CD4-positive, alpha-beta T cell (primary cell): Measurements from ENCODE around the gene NCK1. TPM values are rescaled to one million over a fixed set of nuclear protein-coding genes. Genes with fewer than 3 reads are reported as not detected.

ENCODE experiments used
- ATAC-seq: fragments of 200-7000 bp; cut with Tn5 transposase; one replicate; pipeline ENCODE4 v1.10.0; 2022; ENCODE audit warnings: mild to moderate bottlenecking; ENCODE audit not compliant: poor library complexity
- CTCF ChIA-PET: fragments of 350-600 bp; sonication (Branson Sonifier 250); formaldehyde crosslinking; loops from one replicate; lab custom pipeline; 2021; ENCODE audit warnings: antibody characterized with exemption, inconsistent platforms; lab: Charles Lee
- POLR2A ChIA-PET: fragments of 350-600 bp; sonication (Branson Sonifier 250); formaldehyde crosslinking; loops from one replicate; lab custom pipeline; 2021; ENCODE audit warnings: antibody characterized with exemption, inconsistent platforms; lab: Charles Lee
- DNase-seq, 14 experiments: peaks; one replicate each; pipeline ENCODE4 v3.0.0-alpha.2; 2013 to 2020; ENCODE audit warnings: mixed read lengths in 2 of 14
- H3K27ac ChIP-seq, 2 donors: one replicate each; pipeline versions ENCODE4 v1.5.1 to v1.7.0; 2013; ENCODE audit warnings: low read length in 2 of 2, low read depth in 1 of 2, mild to moderate bottlenecking in 1 of 2
- H3K27me3 ChIP-seq, 2 experiments: 1 replicate in 1 of 2; 2 replicates in 1 of 2; pipeline versions ENCODE4 v1.6.1 to v1.7.0; 2013; ENCODE audit warnings: low read length in 2 of 2, control low read depth in 1 of 2, mild to moderate bottlenecking in 1 of 2, moderate library complexity in 1 of 2; ENCODE audit not compliant: insufficient read depth in 2 of 2, control insufficient read depth in 1 of 2
- H3K36me3 ChIP-seq: one replicate; pipeline ENCODE4 v1.6.1; 2013; ENCODE audit warnings: low read length, control low read depth; ENCODE audit not compliant: insufficient read depth
- H3K4me1 ChIP-seq: one replicate; pipeline ENCODE4 v1.6.1; 2013; ENCODE audit warnings: low read length, control low read depth; ENCODE audit not compliant: insufficient read depth
- H3K4me3 ChIP-seq: one replicate; pipeline ENCODE4 v1.5.1; 2013; ENCODE audit warnings: mild to moderate bottlenecking, low read length, moderate library complexity
- H3K9me3 ChIP-seq, 2 experiments: 1 replicate in 1 of 2; 2 replicates in 1 of 2; pipeline versions ENCODE4 v1.6.1 to v1.7.0; 2013; ENCODE audit warnings: low read length in 2 of 2, mild to moderate bottlenecking in 2 of 2, control low read depth in 1 of 2, moderate library complexity in 1 of 2; ENCODE audit not compliant: control insufficient read depth in 1 of 2, insufficient read depth in 1 of 2
- H3K27ac Mint-ChIP-seq: one replicate; pipeline ENCODE4 v1.8.0; 2020; ENCODE audit warnings: mixed read lengths
- H3K27me3 Mint-ChIP-seq: one replicate; pipeline ENCODE4 v1.8.0; 2021; ENCODE audit warnings: mixed read lengths
- H3K36me3 Mint-ChIP-seq: one replicate; pipeline ENCODE4 v1.8.0; 2021; ENCODE audit warnings: low read depth, mixed read lengths
- H3K4me1 Mint-ChIP-seq: one replicate; pipeline ENCODE4 v1.8.0; 2021; ENCODE audit warnings: low read depth, mixed read lengths
- H3K4me3 Mint-ChIP-seq: one replicate; pipeline ENCODE4 v1.8.0; 2020; ENCODE audit warnings: mild to moderate bottlenecking, mixed read lengths
- H3K9me3 Mint-ChIP-seq: one replicate; pipeline ENCODE4 v1.8.0; 2020; ENCODE audit warnings: mixed read lengths
- intact Hi-C, 2 experiments: fragments of 100-400 bp; cut with DNase I in 1 of 2; cut with micrococcal nuclease in 1 of 2; formaldehyde crosslinking; loops; one replicate each; pipeline versions ENCODE4 v1.15.1 to v1.9.0; 2023 to 2025; cut with DNase I, micrococcal nuclease
- total RNA-seq, 174 experiments: library from RNA in 2 of 174; stranded (reverse) in 2 of 174; gene quantifications; one replicate each; pipeline ENCODE4 v1.2.3 and lab custom pipeline; 2021 to 2026
- TF ChIP-seq, protein P1 (sequence below): fragments of 200-600 bp; IDR thresholded peaks from one replicate; pipeline ENCODE4 v1.8.0; 2022; ENCODE audit warnings: antibody characterized with exemption, mild to moderate bottlenecking

Gene NCK1
- total RNA-seq, 2 experiments from 2014 or later, result 52.9 to 55.0 TPM

DNA sequence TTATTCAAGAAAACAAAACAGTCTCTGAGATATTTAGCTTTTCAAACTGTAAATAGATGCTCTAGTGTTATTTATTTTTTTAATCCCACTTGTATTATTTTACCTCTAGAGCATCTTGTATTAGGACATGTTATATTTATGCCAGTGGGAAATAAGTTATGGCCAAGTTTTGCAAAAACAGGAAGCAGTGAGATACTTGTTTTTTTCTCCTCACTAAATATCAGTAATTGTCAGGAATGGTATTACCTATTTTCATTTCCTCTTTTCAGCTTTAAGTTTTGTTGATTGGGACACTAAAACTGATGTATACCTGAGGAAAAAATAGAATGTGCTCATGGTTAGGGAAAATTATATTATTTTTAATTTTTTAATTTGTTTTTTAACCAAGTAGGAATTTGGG is 87.1 kb downstream of the NCK1 start:
- no peak overlapping the region for H3K27ac Mint-ChIP-seq

DNA sequence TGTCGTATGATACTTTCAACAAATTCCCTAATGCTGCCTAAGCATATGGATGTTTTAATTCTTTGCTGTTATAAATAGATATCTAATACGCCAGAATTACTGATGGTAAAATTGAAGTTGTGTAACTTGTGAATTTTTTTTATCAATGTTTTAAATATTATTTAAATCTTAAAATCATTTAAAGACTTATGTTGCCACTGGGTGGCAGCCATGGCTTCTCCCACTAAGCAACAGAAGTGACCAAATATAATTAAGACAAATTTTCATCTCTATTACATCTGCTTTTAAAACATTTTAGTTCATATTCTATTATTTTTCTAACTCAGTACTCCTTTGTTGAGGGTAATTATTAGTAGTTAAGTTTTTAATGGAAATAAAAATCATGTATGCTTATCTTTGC is 87.7 kb downstream of the NCK1 start:
- ATAC-seq (no peak), DNase-seq (no peak)
- Mint-ChIP-seq H3K4me3 (no peak overlapping the region), H3K27me3 (no peaks in the 10 kb centered on the region), H3K4me1 (peaks cover 14% of the 10 kb centered on the region), H3K9me3 (no peaks in the 10 kb centered on the region), H3K27ac (no peak overlapping the region), H3K36me3 (peaks cover 30% of the 10 kb centered on the region)
- intact Hi-C loops, result no loop called here
- Histone ChIP-seq H3K27me3 (no peaks in the 10 kb centered on the region), H3K4me1 (peaks cover under 1% of the 10 kb centered on the region), H3K9me3 (no peaks in the 10 kb centered on the region), H3K36me3 (peaks cover 22% of the 10 kb centered on the region), H3K4me3 (no peak overlapping the region), H3K27ac (no peak overlapping the region)
- TF ChIP-seq, protein P1, sequence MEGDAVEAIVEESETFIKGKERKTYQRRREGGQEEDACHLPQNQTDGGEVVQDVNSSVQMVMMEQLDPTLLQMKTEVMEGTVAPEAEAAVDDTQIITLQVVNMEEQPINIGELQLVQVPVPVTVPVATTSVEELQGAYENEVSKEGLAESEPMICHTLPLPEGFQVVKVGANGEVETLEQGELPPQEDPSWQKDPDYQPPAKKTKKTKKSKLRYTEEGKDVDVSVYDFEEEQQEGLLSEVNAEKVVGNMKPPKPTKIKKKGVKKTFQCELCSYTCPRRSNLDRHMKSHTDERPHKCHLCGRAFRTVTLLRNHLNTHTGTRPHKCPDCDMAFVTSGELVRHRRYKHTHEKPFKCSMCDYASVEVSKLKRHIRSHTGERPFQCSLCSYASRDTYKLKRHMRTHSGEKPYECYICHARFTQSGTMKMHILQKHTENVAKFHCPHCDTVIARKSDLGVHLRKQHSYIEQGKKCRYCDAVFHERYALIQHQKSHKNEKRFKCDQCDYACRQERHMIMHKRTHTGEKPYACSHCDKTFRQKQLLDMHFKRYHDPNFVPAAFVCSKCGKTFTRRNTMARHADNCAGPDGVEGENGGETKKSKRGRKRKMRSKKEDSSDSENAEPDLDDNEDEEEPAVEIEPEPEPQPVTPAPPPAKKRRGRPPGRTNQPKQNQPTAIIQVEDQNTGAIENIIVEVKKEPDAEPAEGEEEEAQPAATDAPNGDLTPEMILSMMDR, result no peak
- POLR2A ChIA-PET, result no interaction called here
- CTCF ChIA-PET, result no interaction called here

More for the DNA sequence above, 87.1 kb downstream of the NCK1 start:
- Mint-ChIP-seq H3K36me3 (peaks cover 36% of the 10 kb centered on the region), H3K9me3 (no peaks in the 10 kb centered on the region), H3K4me3 (no peak overlapping the region), H3K4me1 (peaks cover 9% of the 10 kb centered on the region), H3K27me3 (no peaks in the 10 kb centered on the region)
- intact Hi-C loops, result no loop called here
- DNase-seq (no peak), ATAC-seq (no peak)
- CTCF ChIA-PET, result no interaction called here
- Histone ChIP-seq H3K4me3 (no peak overlapping the region), H3K27ac (no peak overlapping the region), H3K4me1 (no peaks in the 10 kb centered on the region), H3K27me3 (no peaks in the 10 kb centered on the region), H3K9me3 (no peaks in the 10 kb centered on the region), H3K36me3 (peaks cover 22% of the 10 kb centered on the region)
- POLR2A ChIA-PET, result no interaction called here
- TF ChIP-seq, protein P1, result no peak

DNA sequence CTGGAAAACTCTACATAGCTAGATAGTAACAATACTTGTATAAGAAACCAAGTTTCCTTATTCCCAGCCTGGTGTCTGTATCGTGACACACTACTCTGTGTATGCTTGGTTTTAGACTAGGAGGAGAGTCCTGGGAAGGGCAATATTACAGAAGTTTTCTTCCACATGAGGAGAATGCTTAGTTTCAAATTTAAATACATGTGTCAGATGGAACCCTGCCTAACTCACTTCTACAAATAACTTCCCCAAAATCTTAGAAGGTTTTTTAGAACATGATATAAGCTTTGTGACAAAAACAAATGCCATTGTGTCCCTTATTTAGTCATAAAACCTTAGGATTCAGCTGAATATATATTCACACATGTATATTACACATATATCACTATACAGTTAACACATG is 88.6 kb downstream of the NCK1 start:
- POLR2A ChIA-PET, result interaction anchor here (0.6 to 1.9 kb wide), 2 partner anchors 88 to 403 kb away, joined by 3 to 6 read pairs; no protein-coding TSS in a partner anchor
- DNase-seq, result no peak
- intact Hi-C loops, result no loop called here
- H3K36me3 ChIP-seq, result peaks cover 16% of the 10 kb centered on the region
- no peak overlapping the region for H3K27ac Mint-ChIP-seq
- no peak overlapping the region for H3K27ac ChIP-seq
- no peak overlapping the region for H3K4me3 ChIP-seq
- CTCF ChIA-PET, result interaction anchor here (1.2 to 2.2 kb wide), 2 partner anchors 12 to 15 kb away, joined by 3 to 6 read pairs; no protein-coding TSS in a partner anchor
- peaks cover 27% of the 10 kb centered on the region for H3K36me3 Mint-ChIP-seq
- ATAC-seq, result no peak
- no peak overlapping the region for H3K4me3 Mint-ChIP-seq
- H3K4me1 Mint-ChIP-seq, result peaks cover 24% of the 10 kb centered on the region
- no peaks in the 10 kb centered on the region for H3K27me3 Mint-ChIP-seq
- peaks cover 4% of the 10 kb centered on the region for H3K4me1 ChIP-seq
- H3K27me3 ChIP-seq, result no peaks in the 10 kb centered on the region
- no peaks in the 10 kb centered on the region for H3K9me3 Mint-ChIP-seq
- TF ChIP-seq, protein P1, result no peak
- no peaks in the 10 kb centered on the region for H3K9me3 ChIP-seq
